NCI-H82 treated with DMSO at 0.1 percent for 48 hours (cell line): ENCODE measurements around the gene CFAP97D2.
"Not testable (repeated sequence)": the region's sequence is repeated elsewhere in the genome, so short reads cannot be mapped to it uniquely, and the experiment has no call there.

Experiments
- DNase-seq: peaks from one replicate; lab custom pipeline; 2025; ENCODE audit not compliant: unreplicated experiment; lab: John Stamatoyannopoulos, UW

Gene CFAP97D2

DNA sequence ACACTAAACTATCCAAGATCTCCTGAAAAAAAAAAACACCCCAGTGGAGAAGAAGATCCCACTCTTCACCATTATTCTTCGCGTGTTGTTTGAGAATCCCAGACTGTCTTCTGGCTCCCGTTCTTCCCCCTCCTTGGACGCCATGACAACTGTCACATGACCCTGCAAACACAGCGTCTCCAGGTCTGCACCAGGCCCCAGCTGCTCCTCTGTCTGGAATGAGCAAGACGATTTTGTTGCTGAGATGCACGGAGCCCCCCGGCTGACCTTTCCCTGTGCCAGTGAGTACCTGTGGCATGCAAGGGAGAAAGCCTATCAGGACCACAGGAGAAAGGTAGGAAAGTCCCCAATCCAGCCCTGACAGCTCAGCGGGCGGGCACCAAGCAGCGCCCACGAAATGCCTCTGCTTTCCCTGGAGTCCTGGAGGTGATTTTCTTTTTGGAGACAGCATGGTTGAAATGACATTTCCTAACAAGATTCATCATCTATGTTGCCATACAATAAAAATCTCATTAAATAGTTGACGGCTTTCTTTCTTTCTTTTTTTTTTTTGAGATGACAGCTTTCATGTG is at the start of gene CFAP97D2:
Gene CFAP97D2 (plus strand): TSS at position 171 of the 572 bp plus-strand sequence. CDS start 74 bp downstream, at position 245.
- DNase-seq, result no peak

GRCh38 chr13:114129649-114130062 is 49.4 kb upstream of the CFAP97D2 start:
- no peak for DNase-seq

- no peak for DNase-seq
Measured at GRCh38 chr13:114130131-114130836, 48.8 kb upstream of the CFAP97D2 start.

DNA sequence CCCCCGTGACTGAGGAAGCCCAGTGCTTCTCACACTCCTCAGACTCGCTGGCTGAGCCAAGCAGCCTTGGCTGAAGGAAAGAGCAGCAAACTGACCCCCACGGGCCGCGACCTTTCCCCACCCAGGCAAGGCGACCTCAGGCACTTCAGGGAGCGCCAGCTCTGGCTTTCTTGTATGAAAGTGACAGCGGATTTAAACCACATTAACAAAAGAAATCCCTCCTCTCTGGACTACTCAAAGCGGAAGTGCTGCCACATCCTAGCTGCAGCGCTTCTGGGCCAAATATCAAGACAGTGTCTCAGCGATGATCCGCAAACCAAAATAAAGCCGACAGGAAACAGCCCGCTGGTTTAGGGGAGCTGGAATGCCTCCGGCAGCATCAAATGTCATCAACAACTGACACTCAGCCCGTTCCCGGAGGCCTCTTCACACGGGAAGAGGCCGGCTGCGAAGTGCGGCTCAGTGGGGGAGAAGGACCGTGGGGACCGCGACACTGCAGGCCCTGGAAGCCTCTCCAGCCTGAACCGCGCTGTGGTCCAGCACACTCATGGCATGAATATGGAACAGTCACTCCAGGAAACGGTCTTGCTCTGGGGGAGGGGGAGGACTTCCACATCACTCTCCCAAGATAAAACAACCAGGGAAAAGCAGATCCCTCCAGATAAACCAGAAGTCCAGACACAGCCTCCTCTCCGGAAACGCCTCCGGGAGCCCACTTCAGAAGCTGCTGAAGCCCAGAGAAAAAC is 48.0 kb upstream of the CFAP97D2 start:
- DNase-seq, result no peak

DNA sequence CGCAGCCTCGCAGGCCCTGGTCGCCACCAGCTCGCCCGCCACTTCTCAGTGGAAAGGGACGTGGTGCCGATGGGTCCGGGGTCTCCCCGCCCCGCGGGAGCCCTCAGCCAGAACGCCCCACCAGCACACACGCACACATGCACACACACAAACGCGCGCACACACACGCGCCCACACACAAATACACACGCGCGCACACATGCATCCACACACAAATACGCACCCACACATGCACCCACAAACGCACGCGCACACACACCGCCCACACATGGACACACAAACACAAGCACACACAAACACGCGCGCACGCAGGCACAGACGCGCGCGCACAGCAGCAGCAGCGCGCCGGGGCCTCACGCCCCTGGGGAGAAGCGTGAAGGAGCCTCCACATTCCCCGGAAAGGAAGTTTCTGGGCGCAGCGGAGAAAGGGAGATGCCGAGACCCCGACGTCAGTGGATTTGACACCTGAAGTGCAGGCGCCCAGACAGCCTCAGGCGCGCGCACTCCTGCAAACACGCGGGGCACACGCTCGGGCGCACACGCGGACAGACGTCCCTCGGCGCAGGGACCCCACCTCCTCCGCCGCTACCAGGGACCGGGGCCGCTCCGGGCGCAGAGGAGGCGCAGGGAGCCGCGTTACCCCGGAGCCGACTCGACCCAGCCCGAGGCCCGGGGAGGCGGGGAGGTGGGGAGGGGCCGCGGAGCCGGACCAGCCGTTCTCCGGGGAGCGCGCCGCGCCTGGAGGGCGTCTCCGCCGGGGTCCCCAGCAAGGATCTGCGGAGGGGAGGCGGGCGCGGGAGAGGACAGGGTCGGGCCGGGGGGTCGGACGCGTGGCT is 47.3 kb upstream of the CFAP97D2 start:
- no peak for DNase-seq

- DNase-seq, result peak; percentile 48
Measured at GRCh38 chr13:114132419-114133121, 46.5 kb upstream of the CFAP97D2 start, which contains the start of gene RASA3. RASA3 (minus strand) TSS chr13:114132623; CDS start chr13:114132489, 134 bp downstream.

DNA sequence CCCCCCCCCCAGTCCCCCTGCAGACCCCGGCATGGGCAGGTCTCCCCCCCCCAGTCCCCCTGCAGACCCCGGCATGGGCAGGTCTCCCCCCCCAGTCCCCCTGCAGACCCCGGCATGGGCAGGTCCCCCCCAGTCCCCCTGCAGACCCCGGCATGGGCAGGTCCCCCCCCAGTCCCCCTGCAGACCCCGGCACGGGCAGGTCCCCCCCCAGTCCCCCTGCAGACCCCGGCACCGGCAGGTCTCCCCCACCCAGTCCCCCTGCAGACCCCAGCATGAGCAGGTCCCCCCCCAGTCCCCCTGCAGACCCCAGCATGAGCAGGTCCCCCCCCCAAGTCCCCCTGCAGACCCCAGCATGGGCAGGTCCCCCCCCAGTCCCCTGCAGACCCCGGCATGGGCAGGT is 45.9 kb upstream of the CFAP97D2 start:
- not testable (repeated sequence) for DNase-seq

GRCh38 chr13:114133552-114133951 is 45.5 kb upstream of the CFAP97D2 start:
- DNase-seq, result not testable (repeated sequence)

DNA sequence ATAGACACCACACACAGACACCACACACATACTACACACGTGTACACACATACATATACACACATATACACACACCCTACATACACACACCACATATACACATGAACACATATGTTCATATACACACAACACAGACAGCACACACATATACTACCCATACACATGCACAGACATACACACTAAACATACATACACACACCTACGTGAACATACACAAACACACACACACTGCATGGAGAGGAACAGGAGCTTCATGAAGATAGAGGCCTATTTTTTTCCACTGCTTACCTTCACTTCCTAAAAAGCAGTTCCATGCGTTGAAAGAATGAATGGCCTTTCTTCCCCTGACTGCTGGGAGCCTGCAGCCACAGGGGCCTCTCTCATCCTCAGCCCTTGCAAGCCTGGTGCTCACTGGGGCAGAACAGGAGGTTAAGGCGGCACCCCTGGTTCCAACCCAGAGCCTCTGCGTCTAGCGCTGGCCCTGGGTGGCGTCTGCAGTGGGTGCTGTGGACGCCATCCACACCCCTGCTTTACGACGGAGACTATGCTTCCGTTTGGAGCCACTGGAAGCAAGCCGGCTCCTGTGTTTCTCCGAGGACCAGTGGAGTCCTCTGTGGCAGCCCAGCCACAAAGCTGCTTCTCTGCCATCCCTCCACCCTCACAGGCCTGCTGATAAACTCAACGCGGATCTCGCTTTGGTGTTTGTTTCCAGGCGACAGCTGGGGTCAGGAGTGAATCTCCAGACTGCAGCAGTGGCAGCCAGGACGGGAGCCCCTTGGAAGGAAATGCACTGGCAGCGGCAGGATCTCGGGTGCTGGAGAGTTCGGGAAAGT is 44.7 kb upstream of the CFAP97D2 start:
- DNase-seq, result no peak

DNA sequence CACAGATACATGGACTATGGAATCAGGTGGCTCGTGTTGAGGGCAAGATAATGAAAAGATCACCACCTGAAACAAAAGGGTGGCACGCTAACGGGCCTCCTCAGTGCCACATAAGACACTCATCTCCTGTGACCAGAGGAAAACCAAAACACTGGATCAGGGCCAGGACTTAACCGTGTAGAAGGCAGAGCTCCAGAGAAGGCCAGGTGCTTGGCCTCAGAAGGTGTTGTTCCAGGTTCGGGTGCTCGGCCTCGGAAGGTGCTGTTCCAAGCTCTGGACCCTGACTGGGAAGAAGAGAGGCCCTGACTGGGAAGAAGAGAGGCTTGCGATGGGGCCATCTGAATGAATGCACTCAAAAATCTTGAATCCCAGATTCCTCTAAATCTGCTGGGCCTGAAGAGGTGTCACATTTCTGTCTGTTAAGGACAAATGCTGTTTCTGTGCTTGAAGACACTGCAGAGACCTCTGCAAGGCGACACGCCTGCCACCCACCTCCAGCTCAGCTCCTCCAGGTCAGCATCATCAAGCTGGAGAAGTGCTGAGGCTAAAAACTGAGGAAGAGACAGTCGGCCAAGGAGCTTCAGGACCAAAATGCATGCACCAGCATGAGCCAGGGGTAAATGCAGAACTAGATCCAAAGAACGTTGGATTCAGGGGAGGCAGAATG is 44.0 kb upstream of the CFAP97D2 start:
- DNase-seq, result no peak

GRCh38 chr13:114135731-114136171 is 43.3 kb upstream of the CFAP97D2 start:
- DNase-seq, result no peak

DNA sequence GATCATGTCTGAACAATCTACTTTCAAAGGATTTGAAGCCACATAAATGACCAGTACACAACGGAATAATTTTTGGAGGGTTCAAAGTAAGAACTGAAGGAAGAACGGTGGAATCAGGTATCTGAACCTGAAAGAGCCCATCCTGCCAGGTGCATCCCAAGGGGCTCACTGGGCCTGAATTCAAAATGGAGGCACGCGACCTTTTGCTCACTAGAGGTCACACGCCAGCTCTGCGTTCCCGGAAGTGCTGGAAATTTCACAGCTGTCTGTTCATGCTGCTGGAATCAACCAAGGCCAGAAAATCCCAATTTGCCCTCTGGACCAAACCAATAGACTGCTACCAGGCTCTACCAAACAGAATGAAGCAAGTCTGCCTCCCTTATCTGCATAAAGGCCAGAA is 42.5 kb upstream of the CFAP97D2 start:
- no peak for DNase-seq

DNA sequence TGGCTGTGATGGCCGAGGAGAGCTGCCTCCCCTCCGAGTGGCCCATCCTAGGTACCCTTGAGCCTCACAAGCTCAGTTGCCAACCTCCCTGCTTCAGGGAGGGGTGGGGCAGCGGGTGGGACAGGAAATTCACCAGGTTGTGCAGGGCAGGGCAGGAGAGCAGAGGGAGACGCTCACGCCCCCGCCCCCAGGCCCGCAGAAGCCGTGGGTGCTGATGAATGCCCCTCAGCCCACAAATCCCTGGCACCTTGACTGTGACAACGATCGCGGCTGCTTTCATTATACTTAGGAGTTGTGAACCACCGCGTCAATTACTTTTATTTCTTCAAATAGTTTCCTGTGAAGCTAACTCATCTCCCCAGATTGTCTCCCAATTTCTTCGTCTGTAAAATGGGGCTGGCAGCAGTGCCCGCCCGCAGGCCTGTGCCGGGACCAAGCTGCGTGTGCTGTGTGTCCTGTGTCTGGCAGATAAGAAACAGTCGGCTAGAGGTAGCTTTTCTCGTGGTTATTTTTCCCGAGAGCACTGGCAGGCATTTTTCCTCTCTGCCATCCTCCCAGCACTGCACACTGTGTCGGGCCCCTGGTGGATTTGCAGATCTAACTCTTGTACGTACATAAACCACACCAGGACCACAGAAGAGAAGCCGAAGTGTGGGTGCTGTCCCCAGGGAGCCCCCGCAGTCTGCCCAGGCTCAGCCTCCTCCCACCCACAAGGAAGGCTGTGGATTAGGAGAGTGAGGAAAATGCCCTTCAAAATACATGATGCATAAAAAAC is 38.7 kb upstream of the CFAP97D2 start:
- DNase-seq, result no peak

- DNase-seq, result no peak
Measured at GRCh38 chr13:114140906-114141250, 38.2 kb upstream of the CFAP97D2 start.

DNA sequence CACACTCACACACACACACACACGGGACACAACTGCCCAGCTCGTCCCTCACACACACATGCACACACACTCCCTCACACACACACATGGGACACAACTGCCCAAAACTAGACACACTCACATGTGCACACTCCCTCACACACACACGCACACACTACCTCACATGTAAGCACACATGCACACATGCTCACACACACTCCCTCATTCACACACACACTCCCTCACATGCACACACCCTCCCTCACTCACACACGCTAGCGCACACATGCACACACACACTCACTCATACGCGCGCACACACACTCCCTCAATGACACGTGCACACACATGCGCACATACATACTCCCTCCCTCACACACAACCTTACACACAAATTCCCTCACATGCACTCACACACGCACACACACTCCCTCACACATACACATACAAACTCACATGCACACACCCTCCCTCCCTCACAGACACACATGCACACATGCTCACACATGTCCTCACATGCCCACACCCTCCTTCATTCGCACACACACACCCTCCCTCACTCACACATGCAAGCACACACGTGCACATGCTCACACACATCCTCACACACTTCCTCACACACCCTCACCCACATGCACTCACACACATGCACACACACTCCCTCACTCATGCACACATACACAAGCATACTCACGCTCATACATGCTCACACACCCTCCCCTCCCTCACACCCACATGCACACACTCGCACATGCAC is 37.6 kb upstream of the CFAP97D2 start:
- DNase-seq, result no peak

GRCh38 chr13:114142137-114142550 is 36.9 kb upstream of the CFAP97D2 start:
- DNase-seq, result no peak

- no peak for DNase-seq
Measured at GRCh38 chr13:114142640-114143490, 36.2 kb upstream of the CFAP97D2 start.
